ENCODE results near the gene DNTTIP2. TPM values are rescaled to one million over a fixed set of nuclear protein-coding genes. Genes with fewer than 3 reads are reported as not detected.

The DNTTIP2 gene
- total RNA-seq, 1 experiment from 2014 or later: 50.3 TPM

- Histone ChIP-seq H3K27me3 (ENCODE audit: control insufficient read depth, insufficient read depth, low read length) (no peaks in the 10 kb centered on the region), H3K9me3 (ENCODE audit: control insufficient read depth, insufficient read depth, low read depth, low read length) (no peaks in the 10 kb centered on the region), H3K4me3 (ENCODE audit: low read depth in 2 of 2, low read length in 2 of 2) (no peak overlapping the region), H3K36me3 (ENCODE audit: control insufficient read depth, insufficient read depth, low read length) (no peaks in the 10 kb centered on the region), H3K27ac (ENCODE audit: low read length) (no peak overlapping the region), H3K4me1 (ENCODE audit: control insufficient read depth, insufficient read depth, low read length) (no peaks in the 10 kb centered on the region)
- ChIA-PET CTCF (no interaction called here), POLR2A (no interaction called here)
- no peak for TF ChIP-seq TCF7L2 (IDR thresholded peaks at IDR 0.05; ENCODE audit: low read depth, low read length)
- TF ChIP-seq REST (IDR thresholded peaks at IDR 0.05; ENCODE audit: insufficient read depth in 1 of 2, low read depth in 2 of 2, low read length in 1 of 2): no peak
- no peak for TF ChIP-seq SIN3A (IDR thresholded peaks at IDR 0.05; ENCODE audit: borderline replicate concordance, insufficient read depth, low read depth, low read length)
- no peak for TF ChIP-seq CTCF (IDR thresholded peaks at IDR 0.05)
- intact Hi-C loops (cut with micrococcal nuclease; ENCODE audit: unreplicated experiment) (no loop called here), in situ Hi-C loops (cut with HindIII; ENCODE audit: low pct_unique_long_range_greater_than_20kb, low sequenced_read_pairs) (no loop called here)
- no TSS peak for BruUV-seq (replicated peaks)
- DNase-seq (ENCODE audit: low read depth, low spot score) (no peak), ATAC-seq (no peak)
Measured at GRCh38 chr1:93827128-93827527, 51.9 kb downstream of the DNTTIP2 start.

DNA sequence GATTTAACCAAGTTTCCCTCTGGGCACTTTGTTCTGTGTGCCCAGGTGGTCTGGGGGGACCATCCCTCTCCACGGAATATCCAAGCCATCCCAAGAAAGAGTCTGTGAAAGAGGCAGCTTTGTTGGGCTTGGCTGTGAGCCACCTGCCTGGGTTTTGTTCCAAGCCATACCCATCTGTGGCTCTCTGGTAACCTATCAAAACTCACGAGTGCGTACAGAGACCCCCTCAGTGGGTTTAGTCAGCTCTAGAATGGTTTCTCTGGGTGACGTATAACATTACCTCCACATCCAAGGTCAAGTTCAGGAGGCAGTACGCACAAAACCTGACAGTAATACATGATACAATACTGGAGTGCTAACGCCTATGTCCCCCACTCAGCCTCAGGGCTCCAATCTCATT lies 54.2 kb downstream of the DNTTIP2 start:
- in situ Hi-C loops (cut with HindIII; ENCODE audit: low pct_unique_long_range_greater_than_20kb, low sequenced_read_pairs): no loop called here
- H3K27ac ChIP-seq (ENCODE audit: low read length): no peak overlapping the region

DNA sequence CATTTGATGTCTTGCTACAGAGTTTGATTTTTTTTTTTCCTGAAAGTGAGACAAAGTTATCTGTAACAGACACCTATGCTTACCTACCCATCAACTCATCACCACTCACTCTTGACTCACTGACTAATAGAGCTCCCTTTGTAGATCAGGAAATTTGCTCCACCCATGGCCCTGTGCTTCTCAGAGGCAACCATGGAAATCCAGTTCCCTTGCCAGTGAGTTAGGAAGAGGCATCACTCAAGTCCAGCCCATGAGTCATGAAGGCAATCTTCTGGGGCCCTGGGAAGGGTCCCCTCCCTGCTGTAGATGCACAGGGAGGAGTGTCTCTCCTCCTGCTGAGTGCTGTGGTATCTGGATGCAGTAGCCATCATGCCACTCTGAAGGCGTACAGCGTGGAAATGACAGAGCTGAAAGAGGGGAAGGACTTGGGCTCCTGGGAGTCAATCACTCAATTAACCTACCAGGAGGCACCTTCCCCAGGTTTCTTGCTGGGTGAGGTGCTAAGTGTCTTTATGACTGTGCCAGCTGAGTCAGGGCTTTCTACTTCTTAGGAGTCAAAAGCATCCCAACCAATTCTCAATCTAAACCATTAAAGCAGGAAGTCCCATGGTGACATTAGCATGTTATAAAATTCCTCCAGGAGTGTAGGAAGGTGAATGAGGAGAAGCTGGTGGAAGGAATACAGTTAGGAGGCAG lies 56.1 kb downstream of the DNTTIP2 start:
- ChIA-PET POLR2A (no interaction called here), CTCF (no interaction called here)
- no peak overlapping the region for H3K27ac ChIP-seq (ENCODE audit: low read length)
- no peaks in the 10 kb centered on the region for H3K27me3 ChIP-seq (ENCODE audit: control insufficient read depth, insufficient read depth, low read length)
- no peak overlapping the region for H3K4me3 ChIP-seq (ENCODE audit: low read depth in 2 of 2, low read length in 2 of 2)
- H3K36me3 ChIP-seq (ENCODE audit: control insufficient read depth, insufficient read depth, low read length): no peaks in the 10 kb centered on the region
- intact Hi-C loops (cut with micrococcal nuclease; ENCODE audit: unreplicated experiment): no loop called here
- no peak for TF ChIP-seq TCF7L2 (IDR thresholded peaks at IDR 0.05; ENCODE audit: low read depth, low read length)
- TF ChIP-seq CTCF (IDR thresholded peaks at IDR 0.05): no peak
- no peak for TF ChIP-seq SIN3A (IDR thresholded peaks at IDR 0.05; ENCODE audit: borderline replicate concordance, insufficient read depth, low read depth, low read length)
- no peak for TF ChIP-seq POLR2AphosphoS5 (IDR thresholded peaks at IDR 0.05; ENCODE audit: low read depth, low read length)
- TF ChIP-seq REST (IDR thresholded peaks at IDR 0.05; ENCODE audit: insufficient read depth in 1 of 2, low read depth in 2 of 2, low read length in 1 of 2): no peak
- no TSS peak for BruUV-seq (replicated peaks)
- H3K9me3 ChIP-seq (ENCODE audit: control insufficient read depth, insufficient read depth, low read depth, low read length): no peaks in the 10 kb centered on the region
- H3K4me1 ChIP-seq (ENCODE audit: control insufficient read depth, insufficient read depth, low read length): no peaks in the 10 kb centered on the region
- DNase-seq (ENCODE audit: low read depth, low spot score): no peak
- in situ Hi-C loops (cut with HindIII; ENCODE audit: low pct_unique_long_range_greater_than_20kb, low sequenced_read_pairs): no loop called here
- no peak for ATAC-seq

More for the DNA sequence above, 54.2 kb downstream of the DNTTIP2 start:
- Histone ChIP-seq H3K9me3 (ENCODE audit: control insufficient read depth, insufficient read depth, low read depth, low read length) (no peaks in the 10 kb centered on the region), H3K4me3 (ENCODE audit: low read depth in 2 of 2, low read length in 2 of 2) (no peak overlapping the region), H3K36me3 (ENCODE audit: control insufficient read depth, insufficient read depth, low read length) (no peaks in the 10 kb centered on the region), H3K4me1 (ENCODE audit: control insufficient read depth, insufficient read depth, low read length) (no peaks in the 10 kb centered on the region), H3K27me3 (ENCODE audit: control insufficient read depth, insufficient read depth, low read length) (no peaks in the 10 kb centered on the region)
- DNase-seq (ENCODE audit: low read depth, low spot score) (no peak), ATAC-seq (no peak)
- ChIA-PET CTCF (no interaction called here), POLR2A (no interaction called here)
- intact Hi-C loops (cut with micrococcal nuclease; ENCODE audit: unreplicated experiment): no loop called here
- no peak for TF ChIP-seq POLR2AphosphoS5 (IDR thresholded peaks at IDR 0.05; ENCODE audit: low read depth, low read length)
- BruUV-seq (replicated peaks): no TSS peak
